HG03139 (cell line): ENCODE measurements around the gene SMURF2.
"Not testable (repeated sequence)": the region's sequence is repeated elsewhere in the genome, so short reads cannot be mapped to it uniquely, and the experiment has no call there.

Experiments
- ATAC-seq: cut with Tn5 transposase; IDR thresholded peaks from one replicate; pipeline ENCODE4 v1.9.1; 2021; ENCODE audit not compliant: unreplicated experiment

Gene SMURF2

DNA sequence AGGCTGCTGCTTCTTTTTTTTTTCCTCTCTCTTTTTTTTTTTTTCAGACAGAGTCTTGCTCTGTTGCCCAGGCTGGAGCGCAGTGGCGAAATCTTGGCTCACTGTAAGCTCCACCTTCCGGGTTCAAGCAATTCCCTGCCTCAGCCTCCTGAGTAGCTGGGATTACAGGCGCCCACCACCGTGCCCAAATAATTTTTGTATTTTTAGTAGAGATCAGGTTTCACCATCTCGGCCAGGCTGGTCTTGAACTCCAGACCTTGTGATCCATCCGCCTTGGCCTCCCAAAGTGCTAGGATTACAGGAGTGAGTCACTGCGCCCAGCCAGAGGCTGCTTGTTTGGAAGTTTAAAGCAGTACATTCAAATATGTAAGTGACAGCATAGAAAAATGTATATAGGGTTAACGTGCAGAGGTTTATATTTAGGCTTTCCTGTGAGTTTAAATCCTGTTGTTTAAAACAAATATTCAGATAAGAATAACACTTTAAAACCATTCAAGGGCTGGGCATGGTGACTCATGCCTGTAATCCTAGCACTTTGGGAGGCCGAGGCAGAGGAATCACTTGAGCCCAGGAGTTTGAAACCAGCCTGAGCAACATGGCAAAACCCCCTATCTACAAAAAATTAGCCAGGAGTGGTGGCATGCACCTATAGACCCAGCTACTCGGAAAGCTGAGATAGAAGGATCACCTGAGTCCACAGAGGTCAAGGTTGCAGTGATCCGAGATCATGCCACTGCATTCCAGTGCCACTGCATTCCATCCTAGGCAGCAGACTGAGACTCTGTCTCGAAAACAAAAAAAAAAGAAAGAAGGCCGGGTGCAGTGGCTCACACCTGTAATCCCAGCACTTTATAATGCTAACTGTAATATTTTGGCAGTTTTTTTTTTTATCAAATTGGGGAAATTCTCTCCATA, 6.0 kb upstream of the SMURF2 start:
- ATAC-seq = not testable (repeated sequence)

DNA sequence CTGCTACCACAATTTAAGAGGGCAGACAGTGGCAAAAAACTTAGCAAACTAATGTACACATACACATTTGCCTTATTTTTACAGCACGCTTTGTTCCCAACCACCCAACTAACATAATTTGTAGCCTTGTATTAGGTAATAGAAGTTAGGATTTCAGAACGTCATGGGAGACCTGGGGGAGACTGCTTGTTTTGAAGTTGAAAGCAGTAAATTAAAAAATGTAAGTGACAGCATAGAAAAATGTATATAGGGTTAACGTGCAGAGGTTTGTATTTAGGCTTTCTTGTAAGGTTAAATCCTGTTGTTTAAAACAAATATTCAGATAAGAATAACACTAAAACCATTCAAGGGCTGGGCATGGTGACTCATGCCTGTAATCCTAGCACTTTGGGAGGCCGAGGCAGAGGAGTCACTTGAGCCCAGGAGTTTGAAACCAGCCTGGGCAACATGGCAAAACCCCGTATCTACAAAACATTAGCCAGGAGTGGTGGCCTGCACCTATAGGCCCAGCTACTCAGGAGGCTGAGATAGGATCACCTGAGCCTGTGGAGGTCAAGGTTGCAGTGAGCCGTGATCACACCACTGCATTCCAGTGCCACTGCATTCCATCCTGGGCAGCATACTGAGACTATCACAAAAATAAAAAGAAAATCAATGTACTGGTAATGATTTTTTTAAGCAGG, 2.3 kb upstream of the SMURF2 start:
- ATAC-seq = not testable (repeated sequence)

DNA sequence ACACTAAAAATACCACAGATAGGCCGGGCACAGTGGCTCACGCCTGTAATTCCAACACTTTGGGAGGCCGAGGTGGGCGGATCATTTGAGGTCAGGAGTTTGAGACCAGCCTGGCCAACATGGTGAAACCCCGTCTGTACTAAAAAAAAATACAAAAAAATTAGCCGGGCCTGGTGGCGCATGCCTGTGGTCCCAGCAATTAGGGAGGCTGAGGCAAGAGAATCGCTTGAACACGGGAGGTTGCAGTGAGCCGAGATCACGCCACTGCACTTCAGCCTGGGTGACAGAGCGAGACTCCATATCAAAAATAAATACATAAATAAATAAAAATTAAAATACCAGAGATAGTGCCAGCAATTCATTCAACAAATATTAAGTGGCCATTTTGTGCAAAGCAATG, 1.7 kb upstream of the SMURF2 start:
- not testable (repeated sequence) for ATAC-seq

DNA sequence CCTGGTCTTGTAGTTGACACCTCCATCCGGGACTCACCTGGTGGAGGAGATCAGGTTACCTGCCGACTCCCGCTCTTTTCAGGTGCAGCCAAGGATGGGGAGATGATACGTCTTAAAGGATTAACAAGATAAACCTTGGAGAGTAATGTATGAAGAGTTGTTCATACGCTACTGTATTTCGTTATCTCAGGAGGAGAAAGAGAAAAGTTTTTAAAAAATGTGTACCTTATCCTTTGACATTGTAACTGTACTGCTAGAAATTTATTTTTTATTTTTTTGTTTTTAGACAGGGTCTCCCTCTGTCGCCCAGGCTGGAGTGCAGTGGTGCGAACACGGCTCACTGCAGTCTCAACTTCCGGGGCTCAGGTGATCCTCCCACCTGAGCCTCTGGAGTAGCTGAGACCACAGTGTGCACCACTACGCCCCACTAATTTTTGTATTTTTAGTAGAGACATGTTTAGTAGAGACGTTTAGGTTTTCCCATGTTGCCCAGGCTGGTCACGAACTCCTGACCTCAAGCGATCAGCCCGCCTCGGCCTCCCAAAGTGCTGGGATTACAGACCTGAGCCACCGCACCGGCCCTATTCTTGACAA, 764 bp upstream of the SMURF2 start:
- ATAC-seq = no peak

DNA sequence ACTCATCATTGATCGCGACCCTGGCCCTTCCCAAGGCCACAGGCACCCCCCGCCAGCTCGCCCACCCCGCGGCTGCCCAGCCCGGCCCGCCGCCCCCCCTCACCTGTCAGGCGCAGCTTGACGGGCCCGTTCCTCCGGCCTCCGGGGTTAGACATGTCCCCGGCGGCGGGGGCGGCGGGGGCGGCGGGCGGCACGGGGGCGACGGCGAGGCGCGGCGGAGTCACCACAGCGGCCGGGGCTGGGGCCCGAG, 456 bp downstream of the SMURF2 start:
- peak; percentile 31 for ATAC-seq

DNA sequence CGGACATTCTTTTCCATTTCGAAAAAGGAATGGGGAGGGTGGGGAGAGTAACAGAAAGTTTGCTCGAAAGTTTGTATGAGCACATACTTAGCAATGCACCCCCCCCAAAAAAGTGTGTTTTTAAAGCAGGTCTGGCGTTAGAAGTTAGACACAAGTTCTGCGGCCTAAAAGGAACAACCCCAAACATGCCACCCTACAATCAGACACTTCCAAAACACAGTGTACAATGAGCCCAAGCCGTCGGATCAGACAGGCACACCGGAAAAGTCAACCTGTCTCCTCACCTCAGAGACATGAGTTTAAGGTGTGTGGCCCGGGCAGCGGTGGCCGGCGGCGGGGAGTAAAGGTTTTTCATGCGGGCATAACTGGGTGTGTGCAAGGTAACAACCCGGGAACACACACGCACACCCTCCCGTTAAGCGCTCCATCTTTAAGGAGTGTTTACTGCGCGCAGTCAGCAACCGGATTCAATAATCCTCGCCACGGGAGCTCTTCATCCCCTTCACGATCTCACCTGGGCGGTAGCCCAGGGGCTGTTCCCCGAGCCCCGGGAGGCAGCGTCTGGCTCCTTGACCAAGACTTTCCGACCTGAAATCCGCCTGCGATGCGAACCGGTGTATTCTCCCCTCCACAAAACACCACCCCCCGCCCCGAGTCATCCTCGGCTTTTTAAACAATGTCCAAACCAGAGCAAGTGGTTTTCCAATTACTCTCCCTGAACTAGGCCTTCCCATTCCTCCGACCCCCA, 955 bp downstream of the SMURF2 start:
- ATAC-seq = not testable (repeated sequence)

DNA sequence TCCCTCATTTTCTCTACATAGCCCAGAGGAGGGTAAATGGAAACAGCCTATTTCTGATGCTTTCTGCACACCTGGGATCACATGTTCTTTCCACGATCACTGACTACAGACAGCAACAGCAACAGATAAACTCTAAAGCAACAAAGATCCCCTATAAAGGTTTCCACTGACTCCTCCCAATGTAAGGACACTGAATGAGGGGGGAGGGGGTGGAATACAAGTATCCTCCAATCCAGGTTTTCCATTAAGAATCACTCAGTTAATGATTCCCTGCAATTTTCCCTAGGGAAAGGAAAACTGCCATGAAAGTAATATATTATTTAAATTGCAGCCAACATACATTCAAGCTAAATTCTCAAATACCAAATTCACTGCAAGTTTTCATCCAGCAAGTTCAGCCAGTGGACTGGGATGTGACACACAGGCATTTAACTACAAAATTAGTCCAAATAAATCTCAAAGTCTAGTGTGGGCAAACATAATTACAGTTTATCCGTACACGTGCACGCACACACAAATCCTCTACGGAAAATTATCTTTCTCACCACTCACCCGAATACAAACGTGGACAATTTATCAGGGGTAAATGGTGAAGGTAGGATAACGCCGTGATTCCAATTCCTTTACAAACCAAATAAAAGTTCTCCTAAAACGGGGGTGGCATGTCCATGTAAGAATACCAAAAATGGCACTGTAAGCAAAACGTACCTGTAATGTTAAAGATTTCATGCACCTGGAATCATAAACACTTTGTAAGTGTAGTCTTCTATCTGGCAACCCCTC, 1.7 kb downstream of the SMURF2 start:
- ATAC-seq = not testable (repeated sequence)

DNA sequence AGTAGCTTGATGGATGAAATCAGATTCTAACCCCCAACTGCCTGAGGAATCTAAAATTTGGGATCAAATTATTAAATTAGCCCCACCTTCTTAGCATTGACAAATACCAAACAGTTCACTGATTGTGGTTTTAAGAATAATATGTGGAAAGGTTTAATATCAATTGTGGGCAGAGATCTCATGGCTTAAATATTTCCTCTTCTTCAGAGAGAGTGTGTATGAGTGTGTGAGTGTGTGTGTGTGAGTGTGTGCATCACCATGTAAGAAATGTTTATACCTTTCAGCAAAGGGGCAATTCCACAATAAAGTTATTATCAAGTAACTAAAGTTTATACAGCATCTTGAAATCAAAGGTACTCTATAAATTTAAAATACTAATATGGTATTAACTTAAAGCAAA, 3.2 kb downstream of the SMURF2 start:
- ATAC-seq = no peak

DNA sequence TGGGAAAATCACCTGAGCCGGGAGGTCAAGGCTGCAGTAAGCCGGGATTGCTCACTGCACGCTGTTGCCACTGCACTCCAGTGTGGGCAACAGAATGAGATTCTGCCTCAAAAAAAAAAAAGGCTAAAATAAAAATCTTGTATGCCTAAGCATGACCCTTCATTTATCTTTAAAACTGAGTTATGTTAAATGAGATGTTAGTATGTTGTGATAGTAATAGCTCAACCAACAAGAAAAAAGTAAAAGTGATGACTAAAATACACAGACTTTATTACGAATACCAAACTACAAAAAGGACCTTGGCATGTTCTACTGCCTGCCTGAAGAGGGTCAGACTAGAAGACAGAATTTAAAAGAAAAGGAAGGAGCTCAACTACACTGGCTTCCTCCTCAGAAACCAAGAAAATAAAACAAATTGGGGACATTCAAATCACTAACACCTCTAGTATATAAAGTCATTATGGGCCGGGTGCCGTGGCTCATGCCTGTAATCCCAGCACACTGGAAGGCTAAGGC, 4.4 kb downstream of the SMURF2 start:
- no peak for ATAC-seq

DNA sequence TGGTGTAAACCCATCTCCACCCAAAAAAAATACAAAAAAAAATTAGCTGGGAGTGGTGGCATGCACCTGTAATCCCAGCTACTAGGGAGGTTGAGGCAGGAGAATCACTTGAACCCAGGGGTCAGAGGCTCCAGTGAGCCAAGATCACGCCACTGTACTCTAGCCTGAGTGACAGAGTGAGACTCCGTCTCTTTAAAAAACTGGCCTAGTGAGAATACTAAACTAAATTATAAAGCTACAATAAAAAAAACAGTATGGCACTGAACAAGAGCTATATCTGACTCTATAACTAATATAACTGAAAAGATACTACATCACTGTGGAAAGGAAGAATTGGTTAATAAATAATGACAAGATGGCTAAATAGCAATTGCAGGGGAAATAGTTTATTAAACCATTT, 6.4 kb downstream of the SMURF2 start:
- no peak for ATAC-seq

DNA sequence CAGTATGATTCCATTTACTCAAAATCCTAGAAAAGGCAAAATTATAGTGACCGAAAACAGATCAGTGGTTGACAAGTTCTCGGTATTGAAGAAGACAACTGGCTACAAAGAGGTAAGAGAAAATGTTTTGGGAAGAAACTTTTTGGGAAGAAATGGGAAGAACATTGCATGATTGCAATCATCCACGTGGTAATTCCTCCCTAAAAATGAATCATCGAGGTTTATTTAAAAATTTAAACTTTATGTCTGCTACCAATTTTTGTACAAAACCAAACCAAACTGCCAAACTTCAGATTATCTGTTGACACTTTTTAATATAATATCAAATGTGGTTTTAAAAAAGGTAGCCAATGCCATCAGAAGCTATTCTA, 8.1 kb downstream of the SMURF2 start:
- ATAC-seq = no peak

DNA sequence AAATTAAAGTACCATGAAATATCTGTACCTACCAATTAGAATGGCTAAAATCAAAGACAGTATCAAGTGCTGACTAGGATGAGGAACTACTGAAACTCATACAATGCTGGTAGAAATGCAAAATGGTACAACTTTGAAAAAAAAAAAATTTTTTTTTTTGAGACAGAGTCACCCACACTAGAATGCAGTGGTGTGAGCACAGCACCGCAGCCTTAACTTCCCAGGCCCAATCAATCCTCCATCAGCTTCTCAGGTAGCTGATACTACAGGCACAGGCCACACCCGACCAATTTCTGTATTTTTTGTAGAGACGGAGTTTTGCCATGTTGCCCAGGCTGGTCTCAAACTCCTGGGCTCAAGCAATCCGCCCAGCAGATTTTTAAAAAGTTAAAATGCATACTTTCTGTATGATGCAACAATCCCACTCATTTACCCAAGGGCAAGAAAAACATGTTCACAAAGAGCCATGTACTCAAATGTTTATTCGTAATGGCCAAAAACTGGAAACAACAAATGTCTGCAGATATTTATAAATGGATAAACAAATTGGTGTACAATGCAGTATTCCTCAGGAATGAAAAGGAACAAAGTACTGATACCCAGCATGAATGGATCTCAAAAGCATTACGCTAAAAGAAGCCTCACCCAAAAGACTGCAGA, 8.7 kb downstream of the SMURF2 start:
- no peak for ATAC-seq

DNA sequence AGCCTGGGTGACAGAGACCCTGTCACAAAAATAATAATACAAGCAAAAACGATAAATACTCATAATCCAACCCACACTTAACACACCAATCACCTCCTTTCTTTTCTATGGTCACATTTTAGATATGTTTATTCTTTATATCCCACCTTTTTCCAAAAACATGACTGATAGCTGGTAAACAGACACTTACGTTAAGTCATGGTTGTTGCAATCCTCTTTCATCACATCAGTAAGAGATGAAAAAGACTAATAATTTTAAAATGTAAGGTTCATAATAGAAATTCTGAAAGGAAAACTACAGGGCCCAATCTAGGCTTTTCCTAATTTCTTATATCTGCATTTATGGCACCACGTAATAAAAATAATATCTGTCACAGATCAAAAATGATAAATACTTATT, 10.2 kb downstream of the SMURF2 start:
- ATAC-seq = no peak

DNA sequence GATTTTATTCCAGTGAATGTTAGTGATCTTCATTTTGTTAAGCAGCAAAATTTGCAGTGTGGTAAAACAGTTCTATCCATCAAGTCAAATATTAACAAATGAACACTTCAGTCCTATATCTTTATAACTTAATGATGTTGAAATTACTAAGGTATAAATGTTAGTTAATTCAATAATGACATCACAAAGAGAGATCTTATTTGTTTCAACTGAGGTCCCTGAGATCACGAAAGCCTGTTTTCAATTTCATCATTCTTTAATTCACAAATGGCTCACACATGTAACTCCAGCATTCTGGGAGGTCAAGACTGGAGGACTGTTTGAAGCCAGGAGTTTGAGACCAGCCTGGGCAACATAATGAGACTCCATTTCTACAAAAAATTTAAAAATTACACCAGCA, 13.9 kb downstream of the SMURF2 start:
- ATAC-seq = no peak

DNA sequence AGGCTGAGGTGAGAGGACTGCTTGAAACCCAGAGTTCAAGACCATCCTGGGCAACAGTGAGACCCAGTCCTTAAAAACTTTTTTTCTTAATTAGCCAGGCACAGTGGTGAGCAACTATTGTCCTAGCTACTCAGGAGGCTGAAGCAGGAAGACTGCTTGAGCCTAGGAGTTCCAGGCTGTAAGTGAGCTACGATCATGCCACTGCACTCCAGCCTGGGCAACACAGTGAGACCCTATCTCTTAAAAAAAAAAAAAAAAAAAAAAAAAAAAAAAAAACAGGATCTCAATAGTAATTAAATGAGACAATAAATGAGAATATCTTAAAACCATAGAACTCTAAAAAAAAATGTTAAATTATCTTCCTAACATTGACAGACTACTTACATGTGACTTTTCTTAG, 14.3 kb downstream of the SMURF2 start:
- ATAC-seq = no peak

DNA sequence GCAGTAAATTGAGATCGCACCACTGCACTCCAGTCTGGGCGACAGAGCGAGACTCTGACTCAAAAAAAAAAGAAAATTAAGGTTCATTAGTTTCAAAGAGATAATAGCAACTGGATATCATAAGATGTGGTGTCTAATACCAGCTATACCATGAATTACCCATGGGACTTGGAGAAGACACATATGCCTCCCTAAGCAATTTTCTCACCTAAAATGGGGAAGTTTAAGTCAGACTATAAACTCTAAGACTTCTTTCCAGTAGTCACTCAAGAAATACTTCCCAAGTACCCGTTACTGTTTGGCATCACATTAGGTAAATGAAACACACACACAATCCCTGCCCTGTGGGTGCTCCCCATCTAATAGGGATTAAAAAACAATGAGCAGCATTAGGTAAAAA, 22.6 kb downstream of the SMURF2 start:
- no peak for ATAC-seq

DNA sequence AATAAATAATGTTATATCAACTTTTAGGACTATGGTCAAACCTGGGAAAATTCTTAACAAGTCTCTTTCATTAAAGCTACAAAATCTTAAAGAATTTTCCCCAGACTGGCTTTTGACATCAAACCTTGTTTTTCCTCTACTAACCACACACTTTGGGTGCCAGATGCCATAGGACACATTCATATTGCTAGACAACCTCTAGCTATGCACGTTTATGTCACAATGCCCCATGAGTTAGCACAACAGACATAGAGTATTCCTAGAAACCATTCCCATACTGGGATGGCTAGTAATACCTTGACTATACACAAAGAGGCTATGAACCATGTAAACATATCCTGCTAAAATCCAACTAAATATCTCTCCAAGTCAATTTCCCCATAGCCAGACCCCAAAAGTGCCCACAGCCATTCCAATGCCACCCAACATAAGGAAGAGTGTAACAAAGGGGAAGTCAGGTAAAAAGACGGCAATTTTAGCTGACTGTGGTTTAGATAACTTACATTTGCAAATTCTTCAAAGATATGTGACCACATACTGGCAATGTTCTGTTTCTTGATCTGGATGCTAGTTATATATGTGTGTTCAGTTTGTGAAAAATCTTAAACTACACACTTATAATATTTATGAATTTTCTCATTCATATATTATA, 23.4 kb downstream of the SMURF2 start:
- no peak for ATAC-seq

DNA sequence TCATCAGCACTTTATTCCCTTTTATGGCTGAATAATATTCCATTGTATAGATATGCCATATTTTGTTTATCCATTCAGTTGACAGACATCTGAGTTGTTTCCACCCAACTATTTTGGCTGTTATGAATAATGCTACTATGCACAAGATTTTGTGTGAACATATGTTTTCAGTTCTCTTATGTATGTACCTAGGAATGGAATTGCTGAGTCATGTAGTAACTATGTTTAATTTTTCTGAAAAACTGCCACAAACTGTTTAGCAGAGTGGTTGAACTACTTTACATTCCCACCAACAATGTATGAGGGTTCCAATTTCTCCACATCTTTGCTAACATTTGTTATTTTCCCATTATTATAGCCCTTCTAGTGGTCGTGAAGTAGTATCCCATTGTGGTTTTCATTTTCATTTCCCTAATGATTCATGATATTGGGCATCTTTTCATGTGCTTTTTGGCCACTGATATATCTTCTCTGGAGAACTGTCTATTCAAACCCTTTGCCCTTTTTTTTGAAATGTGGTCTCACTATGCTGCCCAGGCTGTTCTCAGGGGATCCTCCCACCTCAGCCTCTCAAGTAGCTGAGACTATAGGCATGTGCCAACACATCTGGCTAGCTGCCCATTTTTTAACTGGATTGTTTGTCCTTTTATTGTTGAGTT, 26.3 kb downstream of the SMURF2 start:
- no peak for ATAC-seq

DNA sequence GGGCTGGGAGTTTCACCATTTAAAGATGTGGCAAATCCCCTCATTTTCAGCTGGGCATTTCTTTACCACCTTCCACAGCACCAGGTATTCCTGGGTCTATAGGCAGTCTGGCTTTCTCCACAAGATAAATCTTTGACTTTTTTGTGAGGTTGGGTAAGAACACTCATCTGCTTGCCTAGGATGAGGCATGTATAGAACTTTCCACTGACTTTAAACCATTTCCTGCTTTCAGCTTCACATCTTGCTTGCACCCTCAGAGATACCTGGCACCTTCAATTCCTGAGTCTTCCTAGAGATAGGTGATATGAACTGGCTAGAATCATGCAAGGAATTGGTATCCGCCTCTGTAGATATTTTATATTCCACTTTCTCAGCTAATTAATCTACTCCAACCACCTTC, 27.9 kb downstream of the SMURF2 start:
- no peak for ATAC-seq
